K562 treated with DMSO at 1 percent for 4 hours (cell line): ENCODE results near the gene MYO1A. TPM values are rescaled to one million over a fixed set of nuclear protein-coding genes. Genes with fewer than 3 reads are reported as not detected.

Experiments used
- total RNA-seq: library from RNA; unstranded; fragments of 300-600 nt; gene quantifications from 2 replicates; pipeline ENCODE4 v1.2.3, GENCODE V29; 2022; ENCODE audit not compliant: insufficient read depth

Gene MYO1A
- total RNA-seq, result 0.25 TPM in 1 of 2 replicates, not detected in the other

DNA sequence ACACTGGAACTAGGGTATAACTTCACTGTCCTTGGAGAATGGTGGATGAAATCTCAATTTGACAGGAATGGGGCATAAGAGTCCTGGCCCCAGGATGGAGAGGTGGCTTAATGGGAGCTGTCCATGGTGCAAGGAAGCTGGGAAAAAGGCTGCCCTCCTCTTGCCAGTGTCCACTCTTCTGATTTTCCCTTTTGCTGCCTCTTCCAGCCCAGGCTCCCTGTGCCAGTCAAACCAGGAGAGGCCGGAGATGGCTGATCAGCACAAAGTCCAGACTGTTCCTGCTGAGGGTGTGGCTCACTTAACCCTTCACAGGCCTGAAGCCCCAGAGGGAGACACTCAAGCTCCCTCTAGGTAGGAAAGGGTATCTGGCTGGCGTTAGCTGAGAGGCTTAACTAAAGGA is at the start of gene MYO1A:
MYO1A (minus strand) TSS at position 240 of the 400 bp plus-strand sequence. CDS start 1,806 bp downstream, outside the sequence.

DNA sequence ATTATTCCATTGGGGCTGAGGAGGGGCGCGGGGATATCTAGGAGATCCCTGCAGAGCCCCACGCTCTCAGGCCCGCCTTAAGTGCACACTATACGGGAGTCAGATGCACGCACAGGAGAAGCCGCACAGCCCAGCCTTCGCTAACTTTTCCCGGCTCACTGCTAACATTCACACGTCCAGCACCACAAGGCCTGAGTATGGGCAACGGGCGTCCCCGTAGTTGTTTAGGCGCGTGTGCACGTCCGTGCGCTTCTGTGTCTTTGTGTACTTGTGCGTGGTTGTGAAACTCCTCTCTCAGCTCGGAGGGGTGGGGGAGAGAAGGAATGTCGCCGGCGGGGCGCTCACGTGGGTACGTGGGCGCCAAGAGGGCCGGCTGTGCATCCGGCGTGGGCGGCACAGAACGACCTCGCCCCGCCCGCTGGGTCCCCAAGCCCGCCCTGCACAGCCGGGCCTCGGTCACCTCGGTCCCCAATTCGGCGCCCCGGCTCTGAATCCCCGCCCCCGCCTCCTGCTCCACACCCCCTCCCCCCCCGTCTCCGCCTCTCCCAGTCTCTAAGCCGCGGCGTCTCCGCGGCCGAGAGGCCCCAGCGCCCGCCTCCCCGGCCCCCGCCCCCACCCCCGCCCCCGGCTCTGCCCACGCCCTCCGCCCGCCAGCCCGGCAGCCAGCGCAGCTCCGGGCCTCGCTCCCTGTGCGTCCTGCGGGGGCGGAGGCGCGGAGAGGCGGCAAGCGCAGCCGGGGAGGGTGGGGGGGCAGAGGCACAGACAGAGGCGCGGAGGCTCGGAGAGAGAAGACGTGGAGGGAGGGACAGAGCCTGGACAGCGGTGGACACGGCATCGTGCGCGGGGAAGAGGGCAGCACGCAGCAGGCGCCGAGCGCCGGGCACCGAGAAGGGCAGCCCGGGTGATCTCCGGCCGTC is 38.7 kb upstream of the MYO1A start, which contains the start of gene NAB2:
NAB2 (plus strand) TSS at position 761 of the 917 bp plus-strand sequence. CDS start 158 bp downstream, outside the sequence.

DNA sequence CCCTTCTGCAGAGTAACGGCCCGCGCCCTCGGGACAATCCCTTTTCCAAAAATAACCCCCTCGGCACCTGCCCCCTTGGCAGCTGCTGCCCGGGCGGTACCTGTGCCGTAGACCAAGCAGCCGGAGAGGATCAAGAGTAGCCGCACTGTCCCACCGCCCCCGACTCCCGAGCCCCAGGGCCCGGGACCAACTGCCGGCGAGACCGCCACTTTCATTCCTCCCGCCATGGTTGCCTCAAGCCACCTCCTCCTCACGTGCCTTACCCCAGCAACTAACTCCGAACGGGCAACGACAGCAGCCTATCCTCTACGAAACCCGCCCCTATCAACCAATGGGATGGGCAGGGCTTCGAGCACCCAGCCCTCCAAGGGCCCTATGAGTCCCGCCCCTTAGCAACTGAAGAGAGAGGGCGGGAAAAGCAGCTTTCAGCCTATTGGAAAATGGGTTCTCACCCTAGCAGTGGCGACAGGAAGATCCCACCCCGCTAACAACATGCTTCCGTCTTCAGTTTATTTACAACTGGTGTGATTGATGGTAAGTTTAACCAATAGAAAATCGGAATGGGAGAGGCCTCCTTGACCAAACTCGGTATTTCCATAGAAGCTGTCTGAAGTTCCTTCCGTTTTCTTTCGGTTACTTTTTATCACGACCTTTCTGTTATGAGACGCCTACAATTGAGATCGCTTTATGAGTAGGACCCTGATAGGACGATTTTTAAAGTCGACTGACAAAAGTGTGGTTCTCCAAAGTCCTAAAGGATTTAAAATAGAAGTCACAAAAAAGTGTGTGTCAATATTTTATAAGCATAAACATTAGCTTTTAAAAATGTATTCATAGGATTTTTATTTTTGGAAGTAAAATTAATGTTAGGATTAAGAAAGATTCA is 28.8 kb upstream of the MYO1A start, which contains the start of gene NEMP1:
NEMP1 (minus strand) TSS at position 273 of the 886 bp plus-strand sequence; CDS start at position 227, 46 bp downstream.

DNA sequence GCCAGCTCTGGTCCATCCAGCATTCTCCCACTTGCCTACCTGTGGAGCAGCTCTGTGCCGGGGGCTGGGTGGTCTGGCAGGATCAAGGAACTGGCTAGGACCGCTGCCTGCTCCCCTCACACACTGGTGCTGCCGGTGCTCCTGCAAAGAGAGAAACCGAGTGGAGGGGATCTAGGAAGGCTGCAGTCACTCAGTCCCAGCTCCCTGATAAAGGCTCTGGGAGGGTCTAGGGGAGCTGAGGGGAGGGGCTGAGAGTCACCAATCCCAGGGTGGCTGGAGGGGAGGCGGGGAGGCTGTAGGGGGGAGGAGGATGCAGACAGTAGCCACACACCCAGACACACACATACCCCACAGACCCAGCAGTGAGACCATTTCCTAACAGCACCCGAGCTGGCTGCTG is 33.6 kb downstream of the MYO1A start, which contains the start of gene TAC3:
TAC3 (minus strand) TSS at position 182 of the 400 bp plus-strand sequence. CDS start 732 bp downstream, outside the sequence.

DNA sequence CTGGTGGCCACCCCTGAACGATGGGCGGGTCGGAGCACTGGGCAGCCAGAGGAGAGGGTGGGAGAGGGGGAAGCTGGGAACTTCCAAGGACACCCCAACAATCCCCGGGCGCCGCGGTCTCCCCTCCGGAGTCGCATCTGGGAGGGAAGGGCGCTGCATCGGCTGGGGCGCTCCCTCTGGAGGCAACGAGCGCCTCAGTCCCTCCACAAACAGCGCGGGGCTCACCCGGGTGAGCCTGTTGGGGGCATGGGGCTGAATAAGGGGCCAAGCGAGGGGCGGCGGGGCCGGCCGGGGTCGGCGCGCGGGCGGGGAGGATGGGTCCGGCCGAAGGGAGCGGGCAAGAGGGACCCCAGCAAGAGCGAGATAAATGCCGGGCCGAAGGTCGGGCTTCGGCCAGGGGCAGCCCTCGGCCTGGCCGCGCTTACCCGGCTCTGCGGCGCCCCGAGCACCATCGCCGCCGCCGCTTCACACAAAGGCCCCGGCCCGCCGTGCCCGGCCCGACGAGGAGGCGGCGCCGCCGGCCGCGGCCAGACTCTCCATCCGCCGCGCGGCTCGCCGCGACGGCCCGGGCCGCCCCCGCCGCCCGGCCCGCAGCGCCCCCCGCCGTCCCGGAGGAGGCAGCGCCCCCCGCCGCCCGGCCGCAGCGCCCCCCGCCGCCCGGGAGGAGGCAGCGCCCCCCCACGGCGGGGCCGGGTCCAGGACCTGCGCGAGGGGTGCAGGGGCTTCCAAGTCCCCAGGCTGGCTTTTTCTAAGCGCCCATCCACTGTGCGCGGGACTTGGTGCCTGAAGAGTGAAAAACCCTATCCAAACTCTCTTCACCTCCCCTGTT is 43.7 kb downstream of the MYO1A start, which contains the start of gene ZBTB39:
ZBTB39 (minus strand) TSS at position 567 of the 829 bp plus-strand sequence. CDS start 1,629 bp downstream, outside the sequence.

Other genes starting within 250 kb of the MYO1A start
- not detected in 2 replicates for gene SDR9C7, start 115.7 kb downstream of the MYO1A start, total RNA-seq
- 0.50 TPM in 1 of 2 replicates, not detected in the other for gene RDH16, start 92.5 kb downstream of the MYO1A start, total RNA-seq
- gene ZBTB39, start 43.6 kb downstream of the MYO1A start, total RNA-seq, result 6.7 and 8.9 TPM in 2 replicates
- gene TAC3, start 33.6 kb downstream of the MYO1A start, total RNA-seq, result 1.2 TPM in 1 of 2 replicates, not detected in the other
- 27.9 and 32.2 TPM in 2 replicates for gene NEMP1, start 28.7 kb upstream of the MYO1A start, total RNA-seq
- 27.9 and 29.0 TPM in 2 replicates for gene NAB2, start 39.0 kb upstream of the MYO1A start, total RNA-seq
- gene STAT6, start 61.2 kb upstream of the MYO1A start, total RNA-seq, result 39.9 and 42.8 TPM in 2 replicates
- gene LRP1, start 78.4 kb upstream of the MYO1A start, total RNA-seq, result 2.2 and 4.7 TPM in 2 replicates
- gene LRP1-AS, start 97.5 kb upstream of the MYO1A start, total RNA-seq, result not detected in 2 replicates
- gene NXPH4, start 166.7 kb upstream of the MYO1A start, total RNA-seq, result 6.5 and 7.2 TPM in 2 replicates
- gene SHMT2, start 179.6 kb upstream of the MYO1A start, total RNA-seq, result 643 and 739 TPM in 2 replicates
- 6.3 and 7.1 TPM in 2 replicates for gene STAC3, start 201.1 kb upstream of the MYO1A start, total RNA-seq